Caco-2 (cell line): ENCODE data around the gene SPPL3. TPM values are rescaled to one million over a fixed set of nuclear protein-coding genes. Genes with fewer than 3 reads are reported as not detected.
"Not testable (repeated sequence)": the region's sequence is repeated elsewhere in the genome, so short reads cannot be mapped to it uniquely, and the experiment has no call there.

Source experiments
- BruUV-seq: library from RNA; stranded (reverse); fragments of 400-500 nt; replicated peaks from 2 replicates; lab custom pipeline; 2021; lab: Mats Ljungman, UMichigan
- CTCF ChIA-PET: fragments of 300-600 bp; sonication (Branson Sonifier 250); formaldehyde crosslinking; loops from one replicate; lab custom pipeline; 2022; ENCODE audit warnings: antibody characterized with exemption; lab: Charles Lee
- POLR2A ChIA-PET: fragments of 300-600 bp; sonication (Branson Sonifier 250); formaldehyde crosslinking; loops from one replicate; lab custom pipeline; 2022; ENCODE audit warnings: antibody characterized with exemption; lab: Charles Lee
- DNase-seq, 2 experiments: peaks; one replicate each; pipeline versions ENCODE4 v3.0.0 to v3.0.0-alpha.2; 2020 to 2022
- H3K27me3 ChIP-seq: replicated peaks from 2 replicates; pipeline ENCODE4 v1.6.0; 2011; ENCODE audit warnings: low read length; ENCODE audit not compliant: control insufficient read depth, insufficient read depth
- H3K36me3 ChIP-seq: 2 replicates; pipeline ENCODE4 v1.5.1; 2011; ENCODE audit warnings: low read length; ENCODE audit not compliant: control insufficient read depth, insufficient read depth
- H3K4me1 ChIP-seq: fragments of 250-450 bp; sonication (Bioruptor Pico); 2 replicates; pipeline ENCODE4 v1.5.1; 2020; ENCODE audit warnings: mild to moderate bottlenecking
- H3K4me3 ChIP-seq: 2 replicates; pipeline ENCODE4 v1.5.1; 2011; ENCODE audit warnings: low read depth, mild to moderate bottlenecking, control low read depth, low read length
- H3K9me3 ChIP-seq: fragments of 250-450 bp; sonication (Bioruptor Pico); 2 replicates; pipeline ENCODE4 v1.5.1; 2020; ENCODE audit warnings: mild to moderate bottlenecking, moderate library complexity
- H3K27ac Mint-ChIP-seq: one replicate; pipeline ENCODE4 v1.8.0; 2022; ENCODE audit warnings: mixed read lengths; ENCODE audit not compliant: unreplicated experiment
- H3K27me3 Mint-ChIP-seq: one replicate; pipeline ENCODE4 v1.8.0; 2022; ENCODE audit warnings: mixed read lengths; ENCODE audit not compliant: insufficient read depth, unreplicated experiment
- H3K36me3 Mint-ChIP-seq: one replicate; pipeline ENCODE4 v1.8.0; 2022; ENCODE audit warnings: mild to moderate bottlenecking, mixed read lengths; ENCODE audit not compliant: insufficient read depth, unreplicated experiment
- H3K4me1 Mint-ChIP-seq: one replicate; pipeline ENCODE4 v1.8.0; 2022; ENCODE audit warnings: low read depth, mixed read lengths; ENCODE audit not compliant: unreplicated experiment
- H3K4me3 Mint-ChIP-seq: one replicate; pipeline ENCODE4 v1.8.0; 2022; ENCODE audit warnings: mild to moderate bottlenecking, moderate library complexity, mixed read lengths; ENCODE audit not compliant: unreplicated experiment
- H3K9me3 Mint-ChIP-seq: one replicate; pipeline ENCODE4 v1.8.0; 2022; ENCODE audit warnings: mixed read lengths; ENCODE audit not compliant: unreplicated experiment
- CTCF ChIP-seq, 2 experiments: fragments of 200-600 bp in 1 of 2; IDR thresholded peaks; 1 replicate in 1 of 2; 2 replicates in 1 of 2; pipeline versions ENCODE4 v1.5.1 to v1.8.0; 2011 to 2022; ENCODE audit warnings: antibody characterized with exemption in 1 of 2, control low read depth in 1 of 2, inconsistent platforms in 1 of 2, low read depth in 1 of 2, low read length in 1 of 2, mild to moderate bottlenecking in 1 of 2, moderate library complexity in 1 of 2; ENCODE audit not compliant: insufficient read depth in 1 of 2, severe bottlenecking in 1 of 2, unreplicated experiment in 1 of 2
- intact Hi-C: fragments of 100-400 bp; cut with micrococcal nuclease; formaldehyde crosslinking; loops from one replicate; pipeline ENCODE4 v1.10.0; 2022; ENCODE audit not compliant: unreplicated experiment
- total RNA-seq: library from RNA; stranded (reverse); gene quantifications from 2 replicates; pipeline ENCODE4 v1.2.3, GENCODE V29; 2022

Gene SPPL3
- total RNA-seq, 1 experiment from 2014 or later, result 63.4 TPM

DNA sequence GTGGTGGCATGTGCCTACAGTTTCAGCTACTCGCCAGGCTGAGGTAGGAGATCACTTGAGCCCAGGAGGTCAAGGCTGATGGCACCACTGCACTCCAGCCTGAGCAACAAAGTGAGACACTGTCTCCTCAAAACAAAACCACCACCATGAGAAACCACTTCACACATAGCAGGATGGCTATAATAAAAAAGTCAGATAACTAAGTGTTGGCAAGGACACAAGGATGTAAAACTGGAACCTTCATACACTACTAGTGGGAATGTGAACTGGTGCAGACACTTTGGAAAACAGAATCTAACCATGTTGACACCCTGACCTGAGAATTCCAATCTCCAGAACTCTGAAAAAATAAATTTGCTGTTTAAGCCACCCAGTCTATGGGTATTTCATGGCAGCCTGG, 110.8 kb downstream of the SPPL3 start:
- H3K27me3 ChIP-seq, result no peaks in the 10 kb centered on the region
- H3K4me3 ChIP-seq, result no peak overlapping the region
- H3K27me3 Mint-ChIP-seq, result no peaks in the 10 kb centered on the region
- peaks cover 11% of the 10 kb centered on the region for H3K4me1 ChIP-seq
- DNase-seq, result no peak
- no peak for TF ChIP-seq CTCF (IDR thresholded peaks at IDR 0.05; ENCODE audit: insufficient read depth in 1 of 2, low read depth in 1 of 2, low read length in 1 of 2, severe bottlenecking in 1 of 2, unreplicated experiment in 1 of 2)
- peaks cover 13% of the 10 kb centered on the region; the same call in 1 of the 2 replicates for H3K9me3 ChIP-seq
- no peak overlapping the region for H3K4me3 Mint-ChIP-seq
- peaks cover 38% of the 10 kb centered on the region for H3K36me3 Mint-ChIP-seq
- H3K27ac Mint-ChIP-seq, result no peak overlapping the region
- H3K36me3 ChIP-seq, result no peaks in the 10 kb centered on the region
- ChIA-PET CTCF (no interaction called here), POLR2A (no interaction called here)
- peaks cover 7% of the 10 kb centered on the region for H3K4me1 Mint-ChIP-seq
- intact Hi-C loops, result no loop called here
- no peaks in the 10 kb centered on the region for H3K9me3 Mint-ChIP-seq
- BruUV-seq, result no TSS peak

GRCh38 chr12:120792456-120792855, 111.7 kb downstream of the SPPL3 start:
- BruUV-seq, H3K27me3 ChIP-seq, CTCF ChIA-PET, H3K4me1 Mint-ChIP-seq, H3K9me3 Mint-ChIP-seq, H3K27me3 Mint-ChIP-seq, H3K4me3 ChIP-seq, POLR2A ChIA-PET, DNase-seq, H3K27ac Mint-ChIP-seq, H3K36me3 ChIP-seq, H3K4me3 Mint-ChIP-seq, intact Hi-C loops: not testable (repeated sequence)
- H3K9me3 ChIP-seq, result peaks cover 13% of the 10 kb centered on the region; the same call in 1 of the 2 replicates
- H3K36me3 Mint-ChIP-seq, result peaks cover 35% of the 10 kb centered on the region
- H3K4me1 ChIP-seq, result peaks cover 11% of the 10 kb centered on the region

GRCh38 chr12:120791669-120792176, 112.4 kb downstream of the SPPL3 start:
- BruUV-seq, result no TSS peak
- Histone ChIP-seq H3K4me3 (no peak overlapping the region), H3K4me1 (peaks cover 11% of the 10 kb centered on the region), H3K27me3 (no peaks in the 10 kb centered on the region), H3K9me3 (peaks cover 13% of the 10 kb centered on the region; the same call in 1 of the 2 replicates), H3K36me3 (no peaks in the 10 kb centered on the region)
- ChIA-PET CTCF (no interaction called here), POLR2A (no interaction called here)
- Mint-ChIP-seq H3K4me1 (peaks cover 7% of the 10 kb centered on the region), H3K4me3 (no peak overlapping the region), H3K27ac (no peak overlapping the region), H3K27me3 (no peaks in the 10 kb centered on the region), H3K36me3 (peaks cover 32% of the 10 kb centered on the region), H3K9me3 (no peaks in the 10 kb centered on the region)
- intact Hi-C loops, result no loop called here
- no peak for TF ChIP-seq CTCF (IDR thresholded peaks at IDR 0.05; ENCODE audit: insufficient read depth in 1 of 2, low read depth in 1 of 2, low read length in 1 of 2, severe bottlenecking in 1 of 2, unreplicated experiment in 1 of 2)
- DNase-seq, result no peak
